GM19193 (cell line): Measurements from ENCODE around the gene MICAL3.

Source experiments
- POLR2A ChIP-seq: IDR thresholded peaks from 4 replicates; pipeline ENCODE4 v1.6.1; 2011; ENCODE audit not compliant: insufficient read depth, insufficient read length; ENCODE audit errors: extremely low read depth

Gene MICAL3

DNA sequence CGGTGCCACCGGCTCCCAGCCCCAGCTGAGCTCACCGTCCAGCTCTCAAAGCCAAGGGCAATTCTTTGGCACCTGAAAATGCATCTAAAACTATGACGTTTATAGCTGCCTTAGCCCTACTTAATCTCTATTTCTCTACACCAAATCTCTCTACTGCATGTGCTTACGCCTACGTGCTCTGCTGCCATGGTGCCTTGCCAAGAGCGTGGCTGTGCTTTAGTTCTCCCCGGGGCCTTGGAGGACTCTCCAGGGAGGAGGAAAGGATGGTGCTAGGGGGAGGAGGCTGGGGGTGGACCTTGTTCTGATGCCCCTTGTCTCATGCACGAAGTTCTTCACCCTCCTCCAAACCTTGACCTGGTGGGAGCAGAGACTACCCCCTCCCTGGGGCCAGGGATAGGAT lies 241.0 kb downstream of the MICAL3 start:
- TF ChIP-seq POLR2A, result no peak

DNA sequence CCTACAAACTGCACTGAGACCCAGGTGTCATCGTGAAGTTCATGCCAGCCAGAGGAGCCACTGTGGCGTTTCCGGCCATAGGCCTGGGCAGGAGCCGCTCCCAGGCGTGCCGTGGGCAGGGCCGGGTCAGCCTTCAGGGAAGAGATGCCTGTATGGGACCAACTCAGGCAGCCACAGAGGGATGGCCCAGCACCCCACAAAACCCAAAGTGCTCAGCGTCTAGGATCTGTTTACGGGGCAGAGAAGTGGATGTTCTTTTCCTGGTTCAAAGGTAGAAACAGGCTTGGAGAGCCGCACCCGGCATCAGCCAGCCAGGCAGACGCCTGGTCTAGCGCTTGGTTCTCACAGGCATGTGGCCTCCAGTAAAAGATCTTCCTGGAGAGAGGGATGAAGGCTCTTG lies 241.7 kb downstream of the MICAL3 start:
- TF ChIP-seq POLR2A, result no peak

- no peak for TF ChIP-seq POLR2A
Measured at GRCh38 chr22:17782158-17782557, 242.2 kb downstream of the MICAL3 start.

DNA sequence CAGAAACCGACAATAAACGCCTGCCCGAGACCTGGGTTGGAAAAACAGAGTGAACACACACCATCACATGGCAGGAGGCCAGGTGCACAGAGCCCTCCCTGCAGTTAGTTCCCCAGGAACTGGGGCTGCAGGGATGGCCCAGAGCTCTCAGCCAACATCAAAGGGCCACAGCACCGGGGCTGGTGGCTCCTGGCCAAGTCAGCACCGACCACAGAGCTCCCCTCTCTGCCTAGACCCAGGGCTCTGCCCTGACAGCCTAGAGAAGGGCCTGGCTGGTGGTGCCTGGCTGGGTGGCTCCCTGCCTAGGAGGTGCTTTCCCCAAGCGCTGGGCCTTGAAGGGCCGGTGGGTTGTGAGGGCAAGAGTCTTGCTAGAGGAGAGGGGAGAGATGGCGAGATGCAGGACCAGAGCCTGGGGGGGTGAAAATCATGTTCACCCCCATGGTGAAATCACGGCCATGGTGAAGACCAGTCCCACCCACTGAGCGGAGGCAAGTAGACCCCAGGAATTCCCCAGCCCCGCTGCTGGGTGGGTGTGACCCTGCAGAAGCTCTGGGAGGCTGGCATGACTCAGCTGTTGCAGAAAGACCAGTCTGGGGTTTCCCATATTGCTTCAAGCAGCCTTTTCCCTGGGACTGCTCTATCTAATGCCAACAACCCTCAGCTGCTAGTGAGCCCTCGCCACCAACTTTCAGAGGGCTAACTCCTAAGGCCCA lies 242.9 kb downstream of the MICAL3 start:
- TF ChIP-seq POLR2A, result peak; percentile 46

- TF ChIP-seq POLR2A, result no peak
Measured at GRCh38 chr22:17780741-17781318, 243.5 kb downstream of the MICAL3 start.

- TF ChIP-seq POLR2A, result no peak
Measured at GRCh38 chr22:17780116-17780740, 244.1 kb downstream of the MICAL3 start.

GRCh38 chr22:17779286-17780115 lies 244.9 kb downstream of the MICAL3 start:
- peak; percentile 71 for TF ChIP-seq POLR2A

DNA sequence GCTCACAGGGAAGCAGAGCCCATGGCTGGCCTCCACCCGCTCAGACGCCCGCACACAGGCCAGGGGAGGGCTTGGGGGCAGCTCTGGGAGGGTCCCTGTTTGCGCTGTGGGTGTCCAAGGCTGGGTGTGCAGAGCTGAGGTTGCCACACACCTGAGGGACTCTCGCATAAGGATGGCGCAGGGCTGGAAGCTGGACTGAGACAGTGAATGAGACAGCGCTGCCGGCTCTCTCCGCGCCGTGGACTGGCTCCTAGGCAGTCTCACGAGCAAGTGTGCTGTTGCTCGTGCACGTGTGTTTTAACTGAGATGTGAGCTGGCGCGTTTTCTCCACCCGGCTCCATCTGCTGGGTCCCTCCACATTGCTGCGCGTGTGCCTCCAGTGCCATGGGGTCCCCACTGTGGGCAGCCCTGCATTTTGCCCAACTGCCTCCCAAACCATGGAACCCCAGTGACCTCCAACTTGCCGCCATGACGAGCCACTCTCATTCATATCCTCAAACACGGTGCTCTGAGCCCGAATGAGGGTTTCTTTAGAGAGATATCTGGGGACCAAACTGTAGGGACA lies 245.9 kb downstream of the MICAL3 start:
- TF ChIP-seq POLR2A, result no peak

DNA sequence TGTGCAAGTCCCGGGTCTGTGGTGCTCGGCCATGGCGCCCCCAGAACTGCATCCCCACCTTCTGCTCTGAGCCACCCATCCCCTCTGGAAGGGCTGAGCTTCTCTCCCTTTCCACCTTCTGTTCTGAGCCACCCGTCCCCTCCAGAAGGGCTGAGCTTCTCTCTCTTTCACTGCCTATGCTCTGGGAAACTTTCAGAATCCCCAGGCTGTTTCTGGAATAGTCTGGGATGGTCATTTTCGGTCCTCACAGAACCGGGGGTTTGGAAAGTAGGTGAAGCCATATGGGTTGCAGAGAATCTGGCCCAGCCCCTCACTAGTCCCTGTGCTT lies 246.7 kb downstream of the MICAL3 start:
- TF ChIP-seq POLR2A, result no peak

DNA sequence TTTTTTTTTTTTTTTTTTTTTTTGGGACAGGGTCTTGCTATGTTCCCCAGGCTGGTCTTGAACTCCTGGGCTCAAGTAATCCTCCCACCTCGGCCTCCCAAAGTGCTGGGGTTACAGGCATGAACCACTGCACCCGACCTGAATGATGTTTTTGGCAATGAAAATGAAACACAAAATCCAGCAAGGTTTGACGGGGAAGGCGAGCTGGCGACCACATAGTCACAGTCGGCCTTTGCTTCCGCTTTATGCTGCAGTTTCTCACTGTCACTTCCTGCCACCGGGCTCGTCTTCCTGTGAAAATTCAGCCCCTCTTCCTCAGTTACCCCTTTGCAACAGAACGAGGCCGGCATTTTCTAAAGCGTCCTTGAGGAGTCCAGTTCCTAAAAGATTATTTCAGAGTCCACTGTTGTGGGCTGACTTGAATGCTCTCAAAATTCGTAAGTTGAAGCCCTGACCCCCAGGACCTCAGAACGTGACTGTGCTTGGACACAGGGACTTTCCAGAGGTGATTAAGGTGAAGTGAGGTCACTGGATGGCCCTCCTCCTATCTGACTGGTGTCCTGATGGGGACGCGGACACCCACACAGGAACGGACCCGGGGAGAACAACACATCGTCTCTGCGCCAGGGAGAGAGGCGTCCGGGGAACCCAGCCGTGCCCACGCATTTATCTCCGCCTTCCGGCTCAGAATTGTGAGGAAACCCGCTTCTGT lies 247.2 kb downstream of the MICAL3 start:
- peak; percentile 82 for TF ChIP-seq POLR2A

DNA sequence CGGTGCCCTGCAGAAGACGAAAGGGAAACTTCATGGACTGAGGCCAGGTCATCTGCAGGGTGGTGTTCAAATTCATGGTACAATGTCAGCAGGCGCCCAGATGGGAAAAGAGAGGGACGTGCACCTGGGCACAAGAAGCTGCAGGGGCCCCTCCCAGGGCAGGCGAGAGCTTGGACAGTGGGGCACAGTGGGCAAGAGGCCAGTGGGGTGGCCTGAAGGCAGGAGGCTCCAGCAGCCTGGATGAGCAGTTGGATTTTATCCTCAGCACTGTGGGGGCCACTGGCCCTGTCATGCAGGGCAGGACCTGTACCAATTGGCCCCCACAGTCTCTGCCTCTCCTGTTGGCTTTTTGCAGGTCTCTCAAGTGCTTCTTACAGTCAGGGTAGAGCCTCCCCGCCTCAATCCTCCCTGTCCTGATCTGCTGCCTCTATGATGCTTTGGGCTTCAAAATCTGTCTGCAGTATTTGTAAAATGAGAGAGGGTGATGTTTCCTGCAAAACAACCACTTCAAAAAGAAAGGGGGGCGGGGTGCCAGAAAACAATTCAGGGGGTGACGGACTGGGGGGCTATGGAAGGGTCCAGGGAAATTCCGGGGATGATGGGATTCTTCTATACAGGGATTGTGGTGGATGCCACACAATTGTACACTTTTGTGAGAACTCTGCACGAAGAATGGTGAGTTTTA lies 248.4 kb downstream of the MICAL3 start:
- no peak for TF ChIP-seq POLR2A

- no peak for TF ChIP-seq POLR2A
Measured at GRCh38 chr22:17774926-17775685, 249.3 kb downstream of the MICAL3 start.

DNA sequence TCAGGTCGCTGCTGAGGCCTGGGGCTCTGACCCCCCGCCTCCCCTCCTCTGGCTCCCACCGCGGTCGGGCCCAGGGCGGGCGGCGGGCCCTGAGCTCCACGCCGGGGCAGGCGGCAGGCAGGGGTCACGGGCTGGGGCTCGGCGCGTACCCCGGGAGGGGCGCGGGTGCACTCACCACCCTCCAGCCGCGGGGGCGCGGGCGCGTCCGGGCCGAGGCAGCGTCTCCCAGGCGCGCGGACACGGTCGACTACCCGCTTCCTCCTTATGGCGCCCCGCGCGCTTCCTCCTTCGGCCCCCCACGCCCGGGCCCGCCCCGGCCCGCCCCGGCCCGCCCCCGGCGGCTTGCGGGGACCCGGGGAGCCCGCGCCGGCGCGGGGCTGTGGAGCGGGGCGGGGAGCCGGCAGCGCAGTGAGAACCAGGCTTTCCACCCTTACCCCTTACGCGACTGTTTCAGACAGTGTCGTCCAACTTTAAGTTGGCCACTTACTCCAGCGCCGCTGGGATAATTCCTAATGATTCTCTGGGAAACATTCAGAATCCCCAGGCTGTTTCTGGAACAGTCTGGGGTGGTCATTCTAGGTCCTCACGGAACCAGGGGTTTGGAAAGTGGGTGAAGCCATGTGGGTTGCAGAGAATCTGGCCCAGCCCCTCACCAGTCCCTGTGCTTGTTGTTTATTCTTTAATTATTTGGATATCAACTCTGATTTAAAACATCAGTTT lies 250.0 kb downstream of the MICAL3 start, which contains the start of gene BID:
BID (minus strand) TSS at position 264 of the 720 bp plus-strand sequence. CDS start 24,353 bp downstream, outside the sequence.
- no peak for TF ChIP-seq POLR2A

GRCh38 chr22:17773606-17774205 lies 250.7 kb downstream of the MICAL3 start:
- TF ChIP-seq POLR2A, result peak; percentile 64
